ENCODE measurements around the gene PAPOLG.
"Not testable (repeated sequence)": the region's sequence is repeated elsewhere in the genome, so short reads cannot be mapped to it uniquely, and the experiment has no call there.

PAPOLG gene

GRCh38 chr2:60811491-60812375, 55.7 kb downstream of the PAPOLG start:
- Histone ChIP-seq H3K4me3 (ENCODE audit: low read depth, low read length) (no peak overlapping the region), H3K36me3 (replicated peaks) (no peaks in the 10 kb centered on the region), H3K27me3 (replicated peaks) (no peaks in the 10 kb centered on the region), H3K27ac (no peak overlapping the region)
- DNase-seq = no peak
- in situ Hi-C loops (cut with HindIII; ENCODE audit: low pct_ligation_motif_present, low sequenced_read_pairs) = no loop called here
- no peak for TF ChIP-seq CTCF (IDR thresholded peaks at IDR 0.05; ENCODE audit: low read depth, low read length, missing control alignments)

- H3K36me3 ChIP-seq (replicated peaks); in situ Hi-C loops (cut with HindIII; ENCODE audit: low pct_ligation_motif_present, low sequenced_read_pairs); DNase-seq; H3K4me3 ChIP-seq (ENCODE audit: low read depth, low read length); H3K27me3 ChIP-seq (replicated peaks); H3K27ac ChIP-seq: not testable (repeated sequence)
These were observed 61.1 kb downstream of the PAPOLG start for GRCh38 chr2:60817191-60817590.

GRCh38 chr2:60818272-60818671, 62.2 kb downstream of the PAPOLG start:
- no peak overlapping the region for H3K4me3 ChIP-seq (ENCODE audit: low read depth, low read length)
- TF ChIP-seq CTCF (IDR thresholded peaks at IDR 0.05; ENCODE audit: low read depth, low read length, missing control alignments) = peak; percentile 57
- in situ Hi-C loops (cut with HindIII; ENCODE audit: low pct_ligation_motif_present, low sequenced_read_pairs) = no loop called here
- no peak overlapping the region for H3K27ac ChIP-seq
- DNase-seq = no peak
- H3K36me3 ChIP-seq (replicated peaks) = no peaks in the 10 kb centered on the region
- H3K27me3 ChIP-seq (replicated peaks) = no peaks in the 10 kb centered on the region

DNA sequence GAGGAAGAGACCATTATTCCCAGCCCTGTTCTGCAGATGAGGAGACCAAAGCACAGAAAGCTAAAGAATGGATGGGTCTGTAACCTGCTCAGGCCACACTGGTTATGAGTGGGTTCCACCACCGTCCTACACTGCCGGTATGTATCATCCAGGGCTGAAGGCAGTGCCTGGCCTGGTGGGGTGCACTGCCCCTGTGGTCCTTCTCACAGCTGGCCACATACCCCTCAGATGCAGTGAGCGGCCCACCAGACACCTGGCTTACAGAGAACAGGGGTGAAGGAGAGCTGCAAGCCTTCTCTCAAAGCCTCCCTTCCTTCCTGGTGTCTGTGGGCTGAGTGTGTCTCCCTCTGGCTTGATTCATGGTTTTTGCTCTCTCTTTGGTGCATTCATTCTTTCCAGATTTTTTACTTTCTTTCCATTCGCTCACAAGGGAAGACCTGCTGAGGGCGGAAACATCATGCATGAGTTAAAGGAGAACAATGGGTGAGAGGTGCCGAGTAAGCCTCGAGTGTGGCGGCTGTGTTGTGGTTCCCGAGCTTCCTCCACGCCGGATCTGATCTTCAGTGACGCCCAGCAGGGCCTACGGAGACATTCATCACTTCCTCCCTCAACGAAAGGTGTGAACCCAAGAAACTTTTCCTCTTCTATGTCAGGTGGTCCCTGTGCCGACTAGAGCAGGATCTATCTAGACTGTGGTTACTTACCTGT, 63.2 kb downstream of the PAPOLG start:
- Histone ChIP-seq H3K27me3 (replicated peaks) (no peaks in the 10 kb centered on the region), H3K36me3 (replicated peaks) (no peaks in the 10 kb centered on the region), H3K27ac (no peak overlapping the region), H3K4me3 (ENCODE audit: low read depth, low read length) (no peak overlapping the region)
- in situ Hi-C loops (cut with HindIII; ENCODE audit: low pct_ligation_motif_present, low sequenced_read_pairs) = no loop called here
- no peak for DNase-seq
- no peak for TF ChIP-seq CTCF (IDR thresholded peaks at IDR 0.05; ENCODE audit: low read depth, low read length, missing control alignments)

DNA sequence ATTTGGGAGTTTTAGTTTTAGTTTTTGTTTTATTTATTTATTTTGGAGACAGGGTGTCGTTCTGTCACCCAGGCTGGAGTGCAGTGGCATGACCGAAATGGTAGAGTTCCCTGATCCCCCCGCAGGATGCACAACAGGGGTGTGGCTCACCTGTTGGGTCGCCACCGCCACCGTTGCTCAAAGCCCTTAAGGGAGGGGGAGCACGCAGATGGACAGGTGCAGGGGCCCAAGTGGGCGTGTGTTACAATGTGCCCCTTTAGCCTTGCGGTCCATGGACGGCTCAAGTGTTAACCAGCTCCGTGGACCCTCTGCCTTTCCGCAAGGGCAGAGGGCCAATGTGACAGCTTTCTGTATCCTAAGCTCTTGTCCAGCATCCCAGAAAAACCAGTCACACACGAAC, 63.9 kb downstream of the PAPOLG start:
- TF ChIP-seq CTCF (IDR thresholded peaks at IDR 0.05; ENCODE audit: low read depth, low read length, missing control alignments) = no peak
- in situ Hi-C loops (cut with HindIII; ENCODE audit: low pct_ligation_motif_present, low sequenced_read_pairs) = no loop called here
- no peak for DNase-seq
- Histone ChIP-seq H3K36me3 (replicated peaks) (no peaks in the 10 kb centered on the region), H3K4me3 (ENCODE audit: low read depth, low read length) (no peak overlapping the region), H3K27ac (no peak overlapping the region), H3K27me3 (replicated peaks) (no peaks in the 10 kb centered on the region)

GRCh38 chr2:60820416-60821132, 64.5 kb downstream of the PAPOLG start:
- H3K27ac ChIP-seq = no peak overlapping the region
- no peak overlapping the region for H3K4me3 ChIP-seq (ENCODE audit: low read depth, low read length)
- no peak for DNase-seq
- in situ Hi-C loops (cut with HindIII; ENCODE audit: low pct_ligation_motif_present, low sequenced_read_pairs) = no loop called here
- TF ChIP-seq CTCF (IDR thresholded peaks at IDR 0.05; ENCODE audit: low read depth, low read length, missing control alignments) = no peak
- no peaks in the 10 kb centered on the region for H3K36me3 ChIP-seq (replicated peaks)
- H3K27me3 ChIP-seq (replicated peaks) = no peaks in the 10 kb centered on the region

Data from brain microvascular endothelial cell (primary cell).